Measurements from ENCODE around the gene RHBG. TPM values are rescaled to one million over a fixed set of nuclear protein-coding genes. Genes with fewer than 3 reads are reported as not detected.

Gene RHBG
- total RNA-seq, 2 experiments from 2014 or later = not detected

DNA sequence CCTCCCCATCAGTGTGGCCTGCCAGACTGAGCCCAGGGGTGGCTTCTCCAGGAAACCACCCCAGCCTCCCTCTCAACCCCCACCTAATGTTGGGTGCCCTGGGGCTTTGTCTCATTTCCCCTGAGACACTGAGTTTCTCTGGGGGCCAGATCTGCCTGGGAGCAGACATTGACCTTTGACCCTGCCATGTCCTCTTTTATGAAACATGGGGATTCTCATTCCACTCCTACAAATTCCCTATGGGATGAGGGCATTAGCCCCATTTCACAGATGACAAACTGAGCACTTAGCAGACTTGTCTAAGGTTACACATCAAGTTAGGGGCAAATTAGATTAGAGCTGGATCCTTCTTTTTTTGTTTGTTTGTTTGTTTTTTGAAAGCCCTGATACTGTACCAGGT lies 24.1 kb downstream of the RHBG start:
- Histone ChIP-seq H3K27me3 (ENCODE audit: control insufficient read depth in 1 of 2, insufficient read depth in 2 of 2, low read length in 2 of 2) (peaks cover 17 to 20% of the 10 kb centered on the region in 2 experiments), H3K36me3 (ENCODE audit: insufficient read depth, low read length) (no peaks in the 10 kb centered on the region), H3K27ac (ENCODE audit: low read depth in 1 of 2, low read length in 2 of 2) (no peak overlapping the region), H3K4me3 (ENCODE audit: low read length) (no peak overlapping the region), H3K9me3 (ENCODE audit: control insufficient read depth in 1 of 2, insufficient read depth in 1 of 2, low read length in 2 of 2) (peaks cover 0 to 4% of the 10 kb centered on the region in 2 experiments), H3K4me1 (ENCODE audit: insufficient read depth, low read length) (peaks cover 2% of the 10 kb centered on the region)
- TF ChIP-seq, protein P1, sequence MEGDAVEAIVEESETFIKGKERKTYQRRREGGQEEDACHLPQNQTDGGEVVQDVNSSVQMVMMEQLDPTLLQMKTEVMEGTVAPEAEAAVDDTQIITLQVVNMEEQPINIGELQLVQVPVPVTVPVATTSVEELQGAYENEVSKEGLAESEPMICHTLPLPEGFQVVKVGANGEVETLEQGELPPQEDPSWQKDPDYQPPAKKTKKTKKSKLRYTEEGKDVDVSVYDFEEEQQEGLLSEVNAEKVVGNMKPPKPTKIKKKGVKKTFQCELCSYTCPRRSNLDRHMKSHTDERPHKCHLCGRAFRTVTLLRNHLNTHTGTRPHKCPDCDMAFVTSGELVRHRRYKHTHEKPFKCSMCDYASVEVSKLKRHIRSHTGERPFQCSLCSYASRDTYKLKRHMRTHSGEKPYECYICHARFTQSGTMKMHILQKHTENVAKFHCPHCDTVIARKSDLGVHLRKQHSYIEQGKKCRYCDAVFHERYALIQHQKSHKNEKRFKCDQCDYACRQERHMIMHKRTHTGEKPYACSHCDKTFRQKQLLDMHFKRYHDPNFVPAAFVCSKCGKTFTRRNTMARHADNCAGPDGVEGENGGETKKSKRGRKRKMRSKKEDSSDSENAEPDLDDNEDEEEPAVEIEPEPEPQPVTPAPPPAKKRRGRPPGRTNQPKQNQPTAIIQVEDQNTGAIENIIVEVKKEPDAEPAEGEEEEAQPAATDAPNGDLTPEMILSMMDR (IDR thresholded peaks at IDR 0.05) = no peak
- H3K36me3 Mint-ChIP-seq (ENCODE audit: low read depth) = no peaks in the 10 kb centered on the region
- no peaks in the 10 kb centered on the region for H3K4me1 Mint-ChIP-seq (ENCODE audit: low read depth)
- H3K27me3 Mint-ChIP-seq = peaks cover 43% of the 10 kb centered on the region
- DNase-seq (no peak), ATAC-seq (ENCODE audit: poor library complexity) (no peak)
- POLR2A ChIA-PET = no interaction called here
- no peak overlapping the region for H3K4me3 Mint-ChIP-seq
- H3K9me3 Mint-ChIP-seq = no peaks in the 10 kb centered on the region
- no peak overlapping the region for H3K27ac Mint-ChIP-seq
- intact Hi-C loops (cut with DNase I, micrococcal nuclease) = no loop called here
- CTCF ChIA-PET = interaction anchor here (0.5 to 1.2 kb wide), 2 partner anchors 8 to 9 kb away, joined by 3 to 4 read pairs; no protein-coding TSS in a partner anchor

GRCh38 chr1:156394082-156394481 lies 25.1 kb downstream of the RHBG start:
- Mint-ChIP-seq H3K27ac (no peak overlapping the region), H3K36me3 (ENCODE audit: low read depth) (no peaks in the 10 kb centered on the region), H3K9me3 (no peaks in the 10 kb centered on the region), H3K4me3 (no peak overlapping the region), H3K27me3 (peaks cover 38% of the 10 kb centered on the region), H3K4me1 (ENCODE audit: low read depth) (no peaks in the 10 kb centered on the region)
- no peak overlapping the region for H3K4me3 ChIP-seq (ENCODE audit: low read length)
- ChIA-PET POLR2A (no interaction called here), CTCF (interaction anchor here (1.2 kb wide), 1 partner anchor 9 kb away, joined by 4 read pairs; no protein-coding TSS in a partner anchor)
- no peaks in the 10 kb centered on the region for H3K36me3 ChIP-seq (ENCODE audit: insufficient read depth, low read length)
- no peaks in the 10 kb centered on the region for H3K4me1 ChIP-seq (ENCODE audit: insufficient read depth, low read length)
- H3K9me3 ChIP-seq (ENCODE audit: control insufficient read depth in 1 of 2, insufficient read depth in 1 of 2, low read length in 2 of 2) = no peaks in the 10 kb centered on the region
- ATAC-seq (ENCODE audit: poor library complexity) = no peak
- TF ChIP-seq, protein P1 (IDR thresholded peaks at IDR 0.05) = no peak
- DNase-seq = no peak
- intact Hi-C loops (cut with DNase I, micrococcal nuclease) = no loop called here
- no peak overlapping the region for H3K27ac ChIP-seq (ENCODE audit: low read depth in 1 of 2, low read length in 2 of 2)
- peaks cover 11 to 14% of the 10 kb centered on the region in 2 experiments for H3K27me3 ChIP-seq (ENCODE audit: control insufficient read depth in 1 of 2, insufficient read depth in 2 of 2, low read length in 2 of 2)

DNA sequence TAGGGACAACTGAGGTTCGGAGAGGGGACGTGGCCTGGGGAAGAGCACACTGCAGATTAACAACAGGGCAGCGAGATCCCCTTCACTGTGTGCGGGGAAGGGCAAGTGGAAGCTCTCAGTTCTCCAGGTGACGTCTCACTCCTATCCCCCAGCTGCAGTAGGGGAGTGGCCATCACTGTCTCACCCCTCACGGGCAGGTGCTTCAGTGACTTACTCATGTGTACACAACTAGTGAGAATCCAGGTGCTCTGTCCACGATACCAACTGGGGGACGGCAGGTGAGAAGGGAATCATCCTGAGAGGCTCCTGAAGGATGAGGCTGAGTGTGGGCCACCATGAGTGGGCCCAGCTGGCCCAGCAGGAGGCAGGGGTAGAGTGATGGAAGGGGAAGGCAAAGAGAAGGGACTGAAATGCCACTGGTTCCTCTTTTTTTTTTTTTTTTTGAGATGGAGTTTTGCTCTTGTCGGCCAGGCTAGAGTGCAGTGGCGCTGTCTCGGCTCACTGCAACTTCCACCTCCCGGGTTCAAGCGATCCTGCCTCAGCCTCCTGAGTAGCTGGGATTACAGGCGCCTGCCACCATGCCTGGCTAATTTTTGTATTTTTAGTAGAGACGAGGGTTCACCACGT lies 25.9 kb downstream of the RHBG start:
- ChIA-PET CTCF (no interaction called here), POLR2A (no interaction called here)
- Mint-ChIP-seq H3K27ac (no peak overlapping the region), H3K4me1 (ENCODE audit: low read depth) (no peaks in the 10 kb centered on the region), H3K4me3 (no peak overlapping the region), H3K36me3 (ENCODE audit: low read depth) (no peaks in the 10 kb centered on the region), H3K9me3 (no peaks in the 10 kb centered on the region), H3K27me3 (peaks cover 37% of the 10 kb centered on the region)
- Histone ChIP-seq H3K27me3 (ENCODE audit: control insufficient read depth in 1 of 2, insufficient read depth in 2 of 2, low read length in 2 of 2) (peaks cover 5 to 9% of the 10 kb centered on the region in 2 experiments), H3K9me3 (ENCODE audit: control insufficient read depth in 1 of 2, insufficient read depth in 1 of 2, low read length in 2 of 2) (no peaks in the 10 kb centered on the region), H3K36me3 (ENCODE audit: insufficient read depth, low read length) (no peaks in the 10 kb centered on the region), H3K4me3 (ENCODE audit: low read length) (no peak overlapping the region), H3K4me1 (ENCODE audit: insufficient read depth, low read length) (no peaks in the 10 kb centered on the region), H3K27ac (ENCODE audit: low read depth in 1 of 2, low read length in 2 of 2) (no peak overlapping the region)
- TF ChIP-seq, protein P1 (IDR thresholded peaks at IDR 0.05) = no peak
- no peak for ATAC-seq (ENCODE audit: poor library complexity)
- DNase-seq = no peak
- intact Hi-C loops (cut with DNase I, micrococcal nuclease) = no loop called here

Measured in CD4-positive, alpha-beta T cell (primary cell).